GM21367 (cell line): ENCODE data around the gene HNRNPUL1.

Experiments
- ATAC-seq: cut with Tn5 transposase; IDR thresholded peaks from one replicate; pipeline ENCODE4 v1.9.1; 2021; ENCODE audit not compliant: unreplicated experiment

HNRNPUL1 gene

DNA sequence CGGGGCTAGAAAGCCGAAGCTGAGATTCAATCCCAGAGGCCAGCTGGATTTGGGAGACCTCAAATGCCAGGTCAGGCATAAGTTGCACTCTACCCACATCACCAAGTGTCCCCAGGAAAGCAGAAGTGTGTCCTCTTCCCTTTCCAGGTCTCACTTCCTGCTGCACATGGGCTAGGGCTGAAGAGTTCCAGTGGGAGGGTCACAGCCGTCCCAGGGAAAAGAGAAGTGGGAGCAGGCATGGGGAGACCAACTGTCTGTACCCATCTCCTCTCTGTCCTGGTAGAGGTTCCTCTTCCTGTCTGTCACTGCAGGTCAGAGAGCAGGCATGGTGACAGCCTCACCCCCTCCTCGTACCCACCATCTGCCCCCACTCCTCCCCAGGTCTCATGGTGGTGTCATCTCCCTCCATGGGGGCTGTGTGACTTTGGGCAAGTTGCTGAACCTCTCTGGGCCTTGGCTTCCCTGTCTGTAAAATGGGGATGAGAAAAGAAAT, 30.4 kb upstream of the HNRNPUL1 start:
- ATAC-seq, result no peak

DNA sequence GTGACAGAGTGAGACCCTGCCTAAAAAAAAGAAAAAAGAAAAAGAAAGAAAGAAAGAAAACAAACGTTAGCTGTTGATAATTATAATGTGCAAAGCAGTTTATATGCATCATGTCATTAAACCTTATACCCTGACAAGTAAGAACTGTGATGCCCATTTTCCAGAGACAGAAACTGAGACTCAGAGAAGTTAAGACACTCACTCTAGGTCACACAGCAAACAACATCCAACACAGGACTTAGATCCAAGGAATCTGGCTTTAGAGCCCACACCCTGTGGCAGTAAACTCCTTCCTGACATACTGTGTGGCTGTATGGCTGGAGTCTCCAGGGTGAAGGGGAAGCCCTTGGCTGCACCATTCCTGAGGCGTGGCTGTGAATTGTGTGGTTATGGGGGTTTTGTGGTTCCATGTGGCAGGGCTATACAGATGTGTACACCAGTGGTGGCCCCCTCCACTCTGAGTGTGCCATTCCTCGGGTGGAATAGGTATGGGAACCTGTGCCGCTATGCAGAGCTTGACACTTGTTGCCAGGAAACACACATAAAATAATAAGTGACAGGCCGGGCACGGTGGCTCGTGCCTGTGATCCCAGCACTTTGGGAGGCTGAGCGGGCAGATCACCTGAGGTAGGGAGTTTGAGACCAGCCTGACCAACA, 29.5 kb upstream of the HNRNPUL1 start:
- no peak for ATAC-seq

DNA sequence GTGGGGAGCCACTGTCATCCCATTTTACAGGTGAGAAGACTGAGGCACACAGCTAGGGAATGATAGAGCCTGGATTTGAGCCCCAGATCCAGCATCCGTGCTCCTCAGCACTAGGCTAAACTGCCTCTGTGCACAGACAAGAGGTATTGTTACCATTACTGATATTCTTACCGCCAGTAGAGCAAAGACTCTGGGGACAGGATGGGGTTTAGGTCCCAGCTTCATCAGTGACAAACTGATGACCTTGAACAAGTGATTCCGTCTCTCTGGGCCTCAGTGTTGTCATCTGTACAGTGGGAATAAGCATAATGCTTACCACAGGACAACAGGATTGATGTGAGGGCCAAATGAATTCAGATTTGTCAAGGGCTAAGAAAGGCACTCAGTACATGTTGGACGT, 28.7 kb upstream of the HNRNPUL1 start:
- ATAC-seq, result no peak

DNA sequence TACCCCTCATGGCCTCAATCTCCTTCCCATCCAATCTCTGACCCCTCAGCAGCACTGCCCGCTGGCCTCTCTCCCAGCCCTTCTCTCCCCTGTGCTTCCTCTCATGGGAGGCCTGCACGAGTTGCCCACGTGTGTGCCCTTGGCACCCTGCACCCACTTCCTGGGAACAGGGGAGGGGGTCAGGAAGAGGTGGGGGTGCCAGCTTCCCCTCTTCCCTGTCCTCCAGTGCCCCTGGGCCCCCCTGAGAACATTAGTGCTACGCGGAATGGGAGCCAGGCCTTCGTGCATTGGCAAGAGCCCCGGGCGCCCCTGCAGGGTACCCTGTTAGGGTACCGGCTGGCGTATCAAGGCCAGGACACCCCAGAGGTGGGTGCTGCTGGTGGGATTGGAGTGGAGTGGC, 25.9 kb upstream of the HNRNPUL1 start:
- no peak for ATAC-seq

DNA sequence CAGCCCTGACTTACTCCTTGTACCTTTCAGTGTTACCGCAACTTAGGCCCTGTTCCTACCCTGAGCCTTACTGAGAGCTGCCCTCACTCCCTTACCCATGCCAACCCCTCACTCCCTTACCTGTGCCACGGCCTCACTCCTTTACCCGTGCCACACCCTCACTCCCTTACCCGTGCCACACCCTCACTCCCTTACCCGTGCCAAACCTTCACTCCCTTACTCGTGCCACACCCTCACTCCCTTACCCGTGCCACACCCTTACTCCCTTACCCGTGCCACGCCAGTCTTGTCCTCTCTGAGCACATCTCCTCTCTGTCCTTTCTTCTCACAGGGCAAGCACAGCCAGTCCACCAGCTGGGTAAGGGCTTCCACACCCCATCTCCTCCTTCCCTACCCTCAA, 24.8 kb upstream of the HNRNPUL1 start:
- no peak for ATAC-seq

DNA sequence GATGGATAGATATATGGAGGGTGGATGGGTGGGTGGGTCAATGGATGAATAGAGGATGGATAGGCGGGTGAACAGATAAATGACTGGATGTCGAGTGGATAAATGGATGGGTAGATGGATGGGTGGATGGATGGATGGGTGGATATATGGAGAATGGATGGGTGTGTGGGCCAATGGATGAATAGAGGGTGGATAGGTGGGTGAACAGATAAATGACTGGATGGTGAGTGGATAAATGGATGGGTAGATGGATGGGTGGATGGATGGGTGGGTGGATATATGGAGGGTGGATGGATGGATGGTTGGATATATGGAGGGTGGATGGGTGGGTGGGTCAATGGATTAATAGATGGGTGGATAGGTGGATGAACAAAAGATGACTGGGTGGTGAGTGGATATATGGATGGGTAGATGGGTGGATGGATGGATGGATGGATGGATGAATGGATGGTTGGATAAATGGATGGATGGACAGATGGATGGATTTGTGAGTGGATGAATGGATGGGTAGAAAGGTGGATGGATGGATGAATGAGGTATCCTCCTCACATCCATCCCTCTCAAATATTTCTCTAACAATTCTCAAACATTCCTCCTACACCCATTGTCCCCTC, 24.1 kb upstream of the HNRNPUL1 start:
- no peak for ATAC-seq

DNA sequence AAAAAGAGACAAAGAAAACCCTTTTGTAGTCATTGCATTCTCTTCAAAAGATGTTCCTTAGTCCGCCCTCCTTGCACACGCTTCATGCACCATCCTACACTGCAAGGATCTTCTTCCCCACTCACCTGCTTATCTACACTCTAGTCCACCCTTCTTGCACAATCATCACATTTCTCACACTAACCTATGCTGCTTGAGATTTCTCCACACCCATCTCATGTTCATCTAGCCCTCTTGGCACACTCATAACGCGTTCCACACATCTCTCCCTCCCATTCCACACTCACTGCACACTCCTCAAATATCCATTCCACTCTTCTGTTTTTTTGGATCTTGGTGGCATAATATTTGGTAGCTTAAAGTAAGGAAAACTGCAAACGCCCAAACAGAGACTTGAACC, 22.3 kb upstream of the HNRNPUL1 start:
- no peak for ATAC-seq

DNA sequence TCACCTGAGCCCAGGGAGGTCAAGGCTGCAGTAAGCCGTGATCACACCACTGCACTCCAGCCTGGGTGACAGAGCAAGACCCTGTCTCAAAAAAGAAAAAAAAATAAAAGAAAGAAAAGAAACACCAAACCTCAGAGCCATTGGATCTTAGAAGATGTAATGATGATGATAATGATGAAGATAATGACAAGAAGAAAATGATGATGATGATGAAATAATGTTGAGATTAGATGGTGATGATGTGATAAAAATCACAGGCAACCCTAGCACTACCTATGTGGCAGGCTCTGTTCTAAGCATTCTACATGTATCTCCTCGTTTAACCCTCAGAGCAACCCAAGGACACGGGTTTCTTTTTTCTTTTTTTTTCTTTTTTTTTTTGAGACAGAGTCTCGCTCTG, 20.1 kb upstream of the HNRNPUL1 start:
- ATAC-seq, result no peak

DNA sequence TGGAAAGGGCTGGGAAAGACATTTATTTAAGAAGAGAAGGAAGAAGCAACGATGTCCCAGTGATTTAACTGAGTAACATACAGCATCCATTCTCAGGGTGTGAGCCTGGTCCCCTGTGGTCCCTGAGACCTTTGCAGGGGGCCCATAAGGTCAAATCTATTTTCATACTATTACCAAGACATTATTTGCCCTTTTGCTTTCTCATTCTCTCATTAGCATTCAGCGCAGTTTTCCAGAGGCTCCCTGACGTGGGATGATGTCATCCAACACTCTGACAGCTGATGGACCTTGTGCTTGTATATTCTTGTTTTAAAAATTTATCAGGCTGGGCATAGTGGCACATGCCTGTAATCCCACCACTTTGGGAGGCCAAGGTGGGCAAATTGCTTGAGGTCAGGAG, 18.3 kb upstream of the HNRNPUL1 start:
- ATAC-seq, result no peak

DNA sequence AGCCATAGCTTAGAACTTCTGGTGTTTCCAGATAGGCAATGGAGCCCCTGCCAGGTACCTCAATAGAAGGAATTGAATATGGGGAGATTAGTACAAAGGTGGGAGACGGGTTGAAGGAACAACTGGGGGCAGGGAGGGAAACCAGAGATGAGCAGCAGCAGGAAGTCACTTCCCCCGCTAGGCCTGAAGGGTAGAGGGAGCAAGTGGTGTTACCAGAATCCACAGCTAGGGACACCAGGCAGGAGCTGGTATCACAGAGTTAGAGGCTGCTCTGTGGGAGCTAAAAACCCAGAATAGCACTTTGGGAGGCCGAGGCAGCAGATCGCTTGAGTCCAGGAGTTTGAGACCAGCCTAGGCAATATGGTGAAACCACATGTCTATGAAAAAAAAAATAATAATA, 15.3 kb upstream of the HNRNPUL1 start:
- ATAC-seq, result no peak

DNA sequence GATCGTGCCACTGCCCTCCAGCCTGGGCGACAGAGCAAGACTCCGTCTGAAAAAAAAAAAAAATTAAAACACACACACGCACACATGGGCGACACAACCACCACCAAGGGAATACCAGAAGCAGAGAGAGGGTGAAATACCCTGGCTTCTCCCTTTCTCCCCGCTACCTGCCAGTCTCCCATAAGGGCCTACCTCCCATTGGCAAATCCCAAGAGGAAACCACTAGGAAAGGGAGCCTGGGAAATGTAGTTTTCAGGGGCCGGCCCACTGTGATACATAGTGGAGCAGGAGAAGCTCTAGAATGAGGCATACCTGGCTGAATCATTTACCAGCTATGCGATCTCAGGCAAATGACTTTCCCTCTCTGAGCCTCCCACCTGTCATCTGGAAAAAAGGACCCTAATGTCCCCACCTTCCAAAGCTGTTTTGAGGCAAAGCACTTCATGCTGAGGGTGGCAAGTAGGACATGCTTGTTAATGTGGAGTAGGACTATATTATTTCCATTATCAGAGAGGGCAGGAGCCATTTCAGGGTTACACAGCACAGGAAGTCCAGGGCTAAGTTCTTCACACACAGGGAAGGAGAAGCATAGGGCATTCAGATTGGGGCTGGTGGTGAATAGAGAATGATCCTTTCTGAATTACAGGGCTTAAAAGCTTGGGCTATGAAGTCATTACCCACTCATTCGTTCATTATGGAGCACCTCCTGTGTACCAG, 14.3 kb upstream of the HNRNPUL1 start:
- no peak for ATAC-seq

DNA sequence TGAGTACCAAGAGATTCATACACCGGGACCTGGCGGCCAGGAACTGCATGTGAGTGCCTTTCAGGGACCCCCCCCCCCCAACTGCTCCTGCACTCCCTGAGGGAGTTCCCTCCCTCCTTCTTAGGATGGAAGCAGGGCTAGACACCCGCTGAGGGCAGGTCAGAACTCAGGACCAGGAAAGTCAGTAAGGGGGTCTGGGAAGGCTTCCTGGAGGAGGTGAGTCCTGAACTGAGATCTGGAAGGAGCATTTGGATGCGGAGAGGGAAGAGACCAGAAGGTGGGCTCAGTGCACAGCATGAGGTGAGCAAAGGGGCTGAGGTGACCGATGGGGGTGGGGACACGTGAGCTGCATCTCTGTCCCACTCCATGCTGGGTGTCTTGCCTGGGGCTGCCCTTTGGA, 10.5 kb upstream of the HNRNPUL1 start:
- no peak for ATAC-seq

DNA sequence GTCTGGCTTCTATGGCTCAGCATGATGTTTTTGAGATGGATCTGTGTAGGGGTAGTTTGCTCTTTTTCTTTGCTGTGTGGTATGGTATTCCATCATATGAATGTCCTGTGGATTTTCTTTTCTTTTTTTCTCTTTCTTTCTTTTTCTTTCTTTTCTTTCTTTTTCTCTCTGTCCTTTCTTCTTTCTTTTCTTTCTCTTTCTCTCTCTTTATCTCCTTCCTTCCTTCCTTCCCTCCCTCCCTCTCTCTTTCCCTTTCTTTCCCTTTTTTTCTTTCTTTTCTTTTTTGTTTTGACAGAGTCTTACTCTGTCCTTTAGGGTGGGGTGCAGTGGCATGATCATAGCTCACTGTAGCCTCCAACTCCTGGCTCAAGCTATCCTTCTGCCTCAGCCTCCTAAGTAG, 9.0 kb upstream of the HNRNPUL1 start:
- no peak for ATAC-seq

DNA sequence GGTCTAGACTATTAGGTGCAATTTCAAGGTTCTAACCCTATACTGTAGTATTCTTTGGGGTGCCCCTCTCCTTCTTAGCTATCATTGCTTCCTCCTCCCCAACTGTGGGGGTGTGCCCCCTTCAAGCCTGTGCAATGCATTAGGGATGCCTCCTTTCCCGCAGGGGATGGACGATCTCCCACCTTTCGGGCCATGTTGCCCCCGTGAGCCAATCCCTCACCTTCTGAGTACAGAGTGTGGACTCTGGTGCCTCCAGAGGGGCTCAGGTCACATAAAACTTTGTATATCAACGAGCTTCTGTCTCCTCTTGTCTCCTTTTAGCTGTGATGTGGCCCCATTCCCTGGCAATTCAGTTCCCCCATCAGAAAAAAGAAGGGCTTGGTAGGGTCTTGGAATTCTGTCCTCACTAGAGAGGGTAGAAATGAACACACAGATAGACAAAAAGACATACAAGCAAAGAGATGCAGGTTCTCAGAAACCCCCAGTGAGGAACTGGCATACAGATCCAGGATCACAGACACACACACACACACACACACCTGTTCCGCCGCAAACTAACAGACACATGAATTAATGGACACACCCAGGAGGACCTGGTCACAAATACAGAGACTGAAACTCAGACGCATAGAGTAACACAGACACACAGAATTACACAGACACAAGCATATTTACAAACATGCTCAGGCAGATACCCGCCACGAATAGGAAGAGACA, 2.5 kb upstream of the HNRNPUL1 start:
- no peak for ATAC-seq

DNA sequence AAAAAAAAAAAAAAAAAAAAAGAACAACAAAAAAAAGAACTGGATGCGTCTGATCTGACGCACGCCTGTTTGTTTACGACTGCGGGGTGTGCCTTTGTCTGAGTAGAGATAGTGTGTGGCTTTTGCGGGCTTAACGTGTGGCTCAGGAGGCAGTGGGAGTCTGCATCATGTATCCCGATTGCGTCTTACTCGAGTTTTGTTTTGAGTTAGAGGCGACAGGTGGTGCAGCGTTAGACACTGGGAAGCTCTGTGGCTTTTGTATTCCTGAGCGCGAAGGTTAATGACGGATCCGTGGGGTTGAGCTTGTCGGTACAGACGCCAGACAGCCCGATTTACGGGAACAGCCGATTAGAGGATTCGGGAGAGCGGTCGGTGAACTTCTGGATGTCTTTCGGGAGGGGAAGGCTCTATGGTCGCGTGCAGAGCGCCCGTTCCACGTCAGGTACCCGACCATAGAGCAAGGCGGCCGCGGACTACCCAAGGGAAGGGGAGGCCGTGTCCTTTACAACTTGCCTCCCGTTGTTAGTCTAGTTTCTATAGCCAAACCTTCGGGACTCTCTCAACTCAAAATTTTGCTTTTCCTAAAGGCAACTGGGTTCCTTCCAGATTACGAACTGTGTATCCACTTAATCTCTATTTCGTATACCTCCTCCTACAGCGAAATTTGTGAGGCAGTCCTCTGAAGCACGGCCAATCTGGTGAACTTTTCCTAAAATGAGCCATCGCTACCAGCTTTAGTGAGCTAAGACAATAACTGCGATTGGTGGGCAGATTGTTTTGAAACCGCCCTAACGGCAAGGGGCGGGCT, 926 bp upstream of the HNRNPUL1 start:
- no peak for ATAC-seq

DNA sequence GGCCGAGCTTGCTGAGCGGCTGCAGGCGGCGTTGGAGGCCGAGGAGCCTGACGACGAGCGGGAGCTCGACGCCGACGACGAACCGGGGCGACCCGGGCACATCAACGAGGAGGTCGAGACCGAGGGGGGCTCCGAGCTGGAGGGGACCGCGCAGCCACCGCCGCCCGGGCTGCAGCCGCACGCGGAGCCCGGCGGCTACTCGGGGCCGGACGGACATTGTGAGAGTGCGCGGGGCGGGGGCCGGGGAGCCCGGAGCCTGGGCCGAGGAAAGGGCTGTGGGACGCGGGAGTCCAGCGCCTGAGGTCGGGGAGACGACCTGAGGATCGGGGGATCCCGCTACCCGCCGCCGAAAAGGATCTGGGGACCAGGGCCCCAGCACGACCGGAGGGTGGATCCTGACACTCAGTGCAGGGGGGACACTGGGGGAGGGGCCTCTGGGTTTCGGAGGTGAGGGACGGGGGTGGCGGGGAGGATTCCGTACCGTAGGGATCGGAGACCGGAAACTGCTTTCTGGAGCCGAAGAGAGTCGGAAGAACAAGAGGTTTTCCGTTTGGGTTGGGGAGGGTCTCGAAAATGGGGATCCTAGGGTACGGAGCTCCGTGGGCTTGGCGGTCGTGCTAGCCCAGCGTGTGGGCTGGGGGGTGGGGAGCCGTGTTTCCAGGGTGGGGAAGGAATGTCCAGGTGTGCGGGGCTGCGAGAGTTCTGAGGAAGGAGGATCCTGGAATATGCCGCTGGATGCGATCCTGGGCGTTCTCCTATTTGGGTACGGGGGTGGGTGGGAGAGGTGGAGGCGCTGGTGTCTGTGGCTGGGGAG, 616 bp downstream of the HNRNPUL1 start:
- no peak for ATAC-seq

DNA sequence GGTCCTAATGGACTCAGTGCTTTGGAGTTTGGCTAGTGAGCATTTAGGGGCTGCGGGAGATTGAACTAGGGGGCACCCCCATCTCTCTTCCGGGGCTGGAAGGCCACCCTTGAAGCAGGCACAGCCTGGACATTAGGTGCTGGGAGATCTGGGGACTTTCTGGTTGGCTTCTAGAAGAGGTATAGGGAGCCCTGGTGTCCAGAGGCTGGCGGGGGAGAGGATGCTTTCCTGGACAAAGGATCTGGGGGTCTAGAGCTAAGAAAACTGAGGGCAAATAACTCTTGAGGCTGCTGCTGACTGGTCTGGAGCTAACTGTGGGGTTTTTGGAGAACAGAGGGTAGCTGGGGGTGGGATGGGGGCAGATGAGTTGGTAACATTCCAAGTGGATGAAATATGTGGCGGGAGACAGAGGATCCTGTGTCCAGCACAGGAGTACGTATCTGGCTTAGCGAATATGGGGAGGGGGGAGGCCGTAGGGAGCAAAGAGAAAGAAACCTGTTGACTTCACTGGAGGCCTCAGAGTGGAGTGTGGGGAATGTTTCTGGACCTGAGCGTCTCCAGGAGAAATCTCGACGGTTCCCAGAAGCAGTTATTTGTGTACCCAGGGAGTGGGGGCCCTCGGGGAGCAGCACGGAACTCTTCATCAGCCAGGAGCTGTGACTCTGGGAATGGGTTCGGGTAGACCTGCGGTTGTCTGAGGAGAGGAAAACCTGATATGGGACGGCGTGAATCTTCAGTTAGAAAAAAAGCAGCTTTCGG, 1.4 kb downstream of the HNRNPUL1 start:
- no peak for ATAC-seq

DNA sequence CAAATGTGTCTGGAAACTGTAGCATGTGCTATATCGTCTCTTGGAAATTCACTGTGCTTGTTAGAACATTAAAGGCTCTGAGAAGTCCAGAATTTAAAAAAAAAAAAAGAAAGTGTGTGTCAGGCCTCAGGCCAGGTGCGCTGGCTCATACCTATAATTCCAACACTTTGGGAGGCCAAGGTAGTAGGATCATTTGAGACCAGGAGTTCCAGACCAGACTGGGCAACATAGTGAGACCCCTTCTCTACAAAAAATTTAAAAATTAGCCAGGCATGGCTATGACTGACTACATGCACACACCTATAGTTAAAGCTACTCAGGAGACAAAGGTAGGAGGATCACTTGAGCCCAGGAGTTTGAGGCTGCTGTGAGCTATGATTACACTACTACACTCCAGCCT, 4.9 kb downstream of the HNRNPUL1 start:
- ATAC-seq, result no peak

DNA sequence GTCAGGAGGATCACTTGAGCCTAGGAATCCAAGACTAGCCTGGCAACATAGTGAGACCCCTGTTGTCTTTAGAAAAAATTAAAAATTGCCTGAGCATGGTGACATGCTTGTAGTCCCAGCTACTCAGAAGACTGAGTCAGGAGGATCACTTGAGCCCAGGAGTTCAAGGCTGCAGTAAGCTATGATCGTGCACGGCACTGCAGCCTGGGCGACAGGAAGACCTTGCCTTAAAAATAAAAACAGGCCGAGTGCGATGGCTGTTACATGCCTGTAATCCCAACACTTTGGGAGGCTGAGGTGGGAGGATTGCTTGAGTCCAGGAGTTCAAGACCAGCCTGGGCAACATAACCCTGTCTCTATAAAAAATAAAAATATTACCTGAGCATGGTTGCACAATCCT, 5.4 kb downstream of the HNRNPUL1 start:
- no peak for ATAC-seq
